AG08395 (cell line): ENCODE measurements around the gene GOLGA8H.
"Not testable (repeated sequence)": the region's sequence is repeated elsewhere in the genome, so short reads cannot be mapped to it uniquely, and the experiment has no call there.

Experiments used
- DNase-seq: peaks from one replicate; pipeline ENCODE4 v3.0.0; 2012; ENCODE audit warnings: mixed read lengths, low spot score

GOLGA8H gene

GRCh38 chr15:30603796-30604195, at the start of gene GOLGA8H:
Gene GOLGA8H (plus strand): TSS chr15:30604028. CDS start chr15:30604126, 98 bp downstream.
- not testable (repeated sequence) for DNase-seq

GRCh38 chr15:30566949-30567348, 36.9 kb upstream of the GOLGA8H start:
- not testable (repeated sequence) for DNase-seq

- DNase-seq = not testable (repeated sequence)
Observed at GRCh38 chr15:30573012-30573491, 30.8 kb upstream of the GOLGA8H start.

GRCh38 chr15:30579394-30579970, 24.3 kb upstream of the GOLGA8H start:
- not testable (repeated sequence) for DNase-seq

GRCh38 chr15:30580716-30581115, 23.1 kb upstream of the GOLGA8H start:
- DNase-seq = not testable (repeated sequence)

GRCh38 chr15:30598953-30599352, 4.9 kb upstream of the GOLGA8H start:
- not testable (repeated sequence) for DNase-seq

GRCh38 chr15:30612271-30612670, 8.4 kb downstream of the GOLGA8H start:
- DNase-seq = not testable (repeated sequence)

GRCh38 chr15:30621342-30621741, 17.5 kb downstream of the GOLGA8H start:
- not testable (repeated sequence) for DNase-seq

- peak; percentile 77 for DNase-seq
Observed at GRCh38 chr15:30625436-30626193, 21.8 kb downstream of the GOLGA8H start, which contains the start of gene ARHGAP11B. Gene ARHGAP11B (plus strand): TSS chr15:30626128.

- DNase-seq = not testable (repeated sequence)
Observed at GRCh38 chr15:30626194-30626565, 22.4 kb downstream of the GOLGA8H start.

- not testable (repeated sequence) for DNase-seq
Observed at GRCh38 chr15:30626632-30627031, 22.8 kb downstream of the GOLGA8H start.

GRCh38 chr15:30650012-30650929, 46.4 kb downstream of the GOLGA8H start:
- DNase-seq = no peak

- peak; percentile 4 for DNase-seq
Observed at GRCh38 chr15:30661154-30661553, 57.3 kb downstream of the GOLGA8H start.
